Activated naive CD4-positive, alpha-beta T cell treated with Interleukin-2 at 50 U/mL for 16 hours (primary cell): ENCODE measurements around the gene RHBDL1.

ENCODE experiments used
- DNase-seq: peaks from one replicate; pipeline ENCODE4 v3.0.0-alpha.2; 2020

Gene RHBDL1

GRCh38 chr16:708019-708418, 32.5 kb downstream of the RHBDL1 start:
- no peak for DNase-seq

GRCh38 chr16:708959-709358, 33.5 kb downstream of the RHBDL1 start:
- no peak for DNase-seq

- DNase-seq, result no peak
Measured at GRCh38 chr16:709566-710499, 34.4 kb downstream of the RHBDL1 start.

GRCh38 chr16:710500-711075, 35.1 kb downstream of the RHBDL1 start:
- no peak for DNase-seq

GRCh38 chr16:711084-711483, 35.6 kb downstream of the RHBDL1 start:
- DNase-seq, result no peak

GRCh38 chr16:711548-712320, 36.3 kb downstream of the RHBDL1 start:
- peak; percentile 82 for DNase-seq

- DNase-seq, result peak; percentile 50
Measured at GRCh38 chr16:712740-713250, 37.3 kb downstream of the RHBDL1 start.

- no peak for DNase-seq
Measured at GRCh38 chr16:714079-714478, 38.6 kb downstream of the RHBDL1 start.

- peak; percentile 90 for DNase-seq
Measured at GRCh38 chr16:714558-715476, 39.3 kb downstream of the RHBDL1 start, which contains the start of gene METRN. Gene METRN, plus strand, starts transcription at chr16:715118. Its CDS starts 172 bp downstream, at chr16:715290.

- no peak for DNase-seq
Measured at GRCh38 chr16:715477-716199, 40.2 kb downstream of the RHBDL1 start.

GRCh38 chr16:716200-716568, 40.7 kb downstream of the RHBDL1 start:
- DNase-seq, result no peak

GRCh38 chr16:716768-717325, 41.4 kb downstream of the RHBDL1 start:
- DNase-seq, result no peak

- no peak for DNase-seq
Measured at GRCh38 chr16:717450-718245, 42.2 kb downstream of the RHBDL1 start.

GRCh38 chr16:718389-718788, 42.9 kb downstream of the RHBDL1 start:
- no peak for DNase-seq

- no peak for DNase-seq
Measured at GRCh38 chr16:718922-719321, 43.5 kb downstream of the RHBDL1 start.

- no peak for DNase-seq
Measured at GRCh38 chr16:719815-720446, 44.5 kb downstream of the RHBDL1 start.

GRCh38 chr16:720447-720989, 45.0 kb downstream of the RHBDL1 start:
- DNase-seq, result peak; percentile 35

GRCh38 chr16:720990-721764, 45.7 kb downstream of the RHBDL1 start, which contains the start of gene ANTKMT:
Gene ANTKMT, plus strand, starts transcription at chr16:721146. Its CDS starts 129 bp downstream, at chr16:721275.
- peak; percentile 72 for DNase-seq
